Activated CD8-positive, alpha-beta T cell treated with anti-CD3 and anti-CD28 coated beads for 36 hours (primary cell): ENCODE results near the gene PTPN13. TPM values are rescaled to one million over a fixed set of nuclear protein-coding genes. Genes with fewer than 3 reads are reported as not detected.

ENCODE experiments used
- ATAC-seq: fragments of 200-7000 bp; cut with Tn5 transposase; one replicate; pipeline ENCODE4 v1.10.0; 2021; ENCODE audit warnings: mild to moderate bottlenecking, moderate library complexity
- CTCF ChIA-PET: fragments of 350-600 bp; sonication (Branson Sonifier 250); formaldehyde crosslinking; loops from one replicate; lab custom pipeline; 2021; ENCODE audit warnings: antibody characterized with exemption; lab: Charles Lee
- POLR2A ChIA-PET: fragments of 350-600 bp; sonication (Branson Sonifier 250); formaldehyde crosslinking; loops from one replicate; lab custom pipeline; 2021; ENCODE audit warnings: antibody characterized with exemption; lab: Charles Lee
- DNase-seq: peaks from one replicate; pipeline ENCODE4 v3.0.0-alpha.2; 2020
- H3K27ac Mint-ChIP-seq: one replicate; pipeline ENCODE4 v1.8.0; 2021; ENCODE audit warnings: mild to moderate bottlenecking, mixed read lengths
- H3K27me3 Mint-ChIP-seq: one replicate; pipeline ENCODE4 v1.8.0; 2021; ENCODE audit warnings: mixed read lengths
- H3K36me3 Mint-ChIP-seq: one replicate; pipeline ENCODE4 v1.8.0; 2021; ENCODE audit warnings: low read depth, mixed read lengths
- H3K4me1 Mint-ChIP-seq: one replicate; pipeline ENCODE4 v1.8.0; 2021; ENCODE audit warnings: low read depth, mixed read lengths
- H3K4me3 Mint-ChIP-seq: one replicate; pipeline ENCODE4 v1.8.0; 2021; ENCODE audit warnings: mild to moderate bottlenecking, moderate library complexity, mixed read lengths
- H3K9me3 Mint-ChIP-seq: one replicate; pipeline ENCODE4 v1.8.0; 2021; ENCODE audit warnings: mixed read lengths
- CTCF ChIP-seq: fragments of 200-600 bp; IDR thresholded peaks from one replicate; pipeline ENCODE4 v1.8.0; 2022; ENCODE audit warnings: antibody characterized with exemption, mild to moderate bottlenecking
- intact Hi-C: fragments of 100-400 bp; cut with micrococcal nuclease; formaldehyde crosslinking; loops from one replicate; pipeline ENCODE4 v1.10.0; 2022
- total RNA-seq, 2 experiments: library from RNA; stranded (reverse); gene quantifications; one replicate each; pipeline ENCODE4 v1.2.3, GENCODE V29; 2021

The PTPN13 gene
- total RNA-seq, 2 experiments from 2014 or later = 0.27 to 0.38 TPM

- CTCF ChIA-PET = interaction anchor here (0.6 to 1.5 kb wide), 2 partner anchors 9 to 14 kb away, joined by 3 read pairs; no protein-coding TSS in a partner anchor
- no peak for TF ChIP-seq CTCF
- intact Hi-C loops = no loop called here
- Mint-ChIP-seq H3K9me3 (no peaks in the 10 kb centered on the region), H3K27ac (no peak overlapping the region), H3K4me1 (no peaks in the 10 kb centered on the region), H3K36me3 (no peaks in the 10 kb centered on the region), H3K27me3 (peaks cover 6% of the 10 kb centered on the region), H3K4me3 (no peak overlapping the region)
- ATAC-seq (no peak), DNase-seq (no peak)
- POLR2A ChIA-PET = no interaction called here
Measured at GRCh38 chr4:86587381-86588140, 6.6 kb upstream of the PTPN13 start.

DNA sequence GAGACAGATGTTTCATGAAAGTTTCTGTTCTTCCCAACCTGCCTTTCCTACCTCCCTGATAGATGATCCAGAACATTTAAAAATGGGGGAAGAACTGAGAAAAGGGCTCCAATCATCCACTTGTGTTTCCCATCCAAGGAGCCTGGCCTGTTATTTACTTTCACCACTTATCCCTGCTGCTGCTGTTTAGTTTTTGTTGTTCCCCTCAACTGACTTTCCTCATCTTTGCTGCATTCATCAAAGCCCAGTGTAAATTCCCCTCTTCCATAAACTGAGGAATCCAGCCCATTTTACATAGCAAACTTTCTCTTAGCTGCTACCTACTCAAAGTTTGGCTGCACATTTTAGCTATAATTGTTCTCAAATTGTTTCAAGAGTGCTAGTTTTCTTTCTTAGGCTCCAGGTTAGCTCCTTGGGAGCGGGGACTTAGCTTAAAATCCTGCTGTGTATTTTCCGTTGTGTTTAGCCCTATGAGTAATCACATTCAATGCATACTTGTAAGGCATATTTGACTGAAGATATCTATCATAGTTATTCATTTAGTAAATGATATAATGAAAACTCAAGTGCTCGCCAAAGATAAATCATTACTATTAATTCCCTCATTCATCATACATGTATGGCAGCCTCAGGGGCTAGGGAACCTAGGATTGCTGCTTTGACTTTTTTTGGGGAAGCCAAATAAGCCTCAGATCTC lies 1.4 kb upstream of the PTPN13 start:
- POLR2A ChIA-PET = interaction anchor here (0.8 kb wide), 1 partner anchor 23 kb away, joined by 3 read pairs; no protein-coding TSS in a partner anchor
- CTCF ChIA-PET = no interaction called here
- H3K27me3 Mint-ChIP-seq = peaks cover 39% of the 10 kb centered on the region

GRCh38 chr4:86594559-86595425 lies 677 bp downstream of the PTPN13 start:
- ChIA-PET CTCF (interaction anchor here (1.0 to 1.2 kb wide), 3 partner anchors 72 to 235 kb away, joined by 3 to 4 read pairs (median 3); no protein-coding TSS in a partner anchor), POLR2A (interaction anchor here (0.6 kb wide), 1 partner anchor 14 kb away, joined by 3 read pairs; no protein-coding TSS in a partner anchor)
- intact Hi-C loops = no loop called here

More for the DNA sequence above, 1.4 kb upstream of the PTPN13 start:
- Mint-ChIP-seq H3K9me3 (no peaks in the 10 kb centered on the region), H3K4me1 (peaks cover 14% of the 10 kb centered on the region), H3K36me3 (no peaks in the 10 kb centered on the region), H3K4me3 (no peak overlapping the region), H3K27ac (no peak overlapping the region)
- ATAC-seq (no peak), DNase-seq (no peak)
- intact Hi-C loops = no loop called here
- no peak for TF ChIP-seq CTCF

DNA sequence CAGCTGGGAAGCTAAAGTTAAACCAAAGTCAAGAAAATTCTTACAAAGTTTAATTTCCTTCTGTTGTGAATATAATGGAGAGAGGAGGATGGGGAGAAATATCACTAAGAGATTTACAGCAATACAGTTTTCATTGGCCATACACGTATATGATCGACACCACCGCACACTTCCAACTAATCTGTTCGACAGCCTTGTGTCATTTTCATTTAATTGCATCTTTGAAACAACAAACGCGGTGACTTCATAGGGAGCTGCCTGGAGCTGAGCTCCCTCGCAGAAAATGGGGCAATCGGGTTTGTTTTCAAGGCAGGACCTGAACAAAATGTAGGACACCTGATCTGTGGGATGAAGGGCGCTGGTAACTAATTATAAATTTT lies 1.3 kb downstream of the PTPN13 start:
- Mint-ChIP-seq H3K27me3 (peaks cover 41% of the 10 kb centered on the region), H3K9me3 (no peaks in the 10 kb centered on the region), H3K4me3 (peak overlapping the region; percentile 60), H3K36me3 (no peaks in the 10 kb centered on the region), H3K4me1 (peaks cover 14% of the 10 kb centered on the region), H3K27ac (no peak overlapping the region)
- ATAC-seq (no peak), DNase-seq (no peak)
- ChIA-PET POLR2A (no interaction called here), CTCF (no interaction called here)
- intact Hi-C loops = no loop called here
- TF ChIP-seq CTCF = no peak

More at GRCh38 chr4:86594559-86595425, 677 bp downstream of the PTPN13 start:
- DNase-seq = peak; percentile 19
- Mint-ChIP-seq H3K4me3 (peak overlapping the region; percentile 64), H3K9me3 (no peaks in the 10 kb centered on the region), H3K4me1 (peaks cover 14% of the 10 kb centered on the region), H3K27ac (no peak overlapping the region), H3K36me3 (no peaks in the 10 kb centered on the region), H3K27me3 (peaks cover 41% of the 10 kb centered on the region)
- no peak for TF ChIP-seq CTCF
- ATAC-seq = peak; percentile 54
